Erythroblast (primary cell): ENCODE data around the gene CDC45.

Source experiments
- GATA1 ChIP-seq: IDR thresholded peaks from 2 replicates; pipeline ENCODE4 v1.6.1; 2011; ENCODE audit warnings: low read depth, mild to moderate bottlenecking, control low read depth, low read length, moderate library complexity
- POLR2A ChIP-seq: IDR thresholded peaks from 2 replicates; pipeline ENCODE4 v1.6.1; 2011; ENCODE audit warnings: mild to moderate bottlenecking, low read length

- TF ChIP-seq POLR2A (no peak), GATA1 (no peak)
These were observed 48.7 kb upstream of the CDC45 start for GRCh38 chr22:19430890-19431541.
